Thyroid gland (tissue), 4 donors: Measurements from ENCODE around the gene BCO2.

Experiments
- CTCF ChIP-seq, 6 experiments: fragments of 200-600 bp in 3 of 6; fragments of 450-650 bp in 3 of 6; sonication (generic) in 3 of 6; IDR thresholded peaks; one replicate each; pipeline ENCODE4 v1.5.1; 2016 to 2019; ENCODE audit warnings: antibody characterized with exemption in 6 of 6, mild to moderate bottlenecking in 2 of 6, inconsistent platforms in 1 of 6, moderate library complexity in 1 of 6
- POLR2A ChIP-seq, 2 donors: fragments of 450-650 bp; IDR thresholded peaks; one replicate each; pipeline ENCODE4 v1.6.1; 2017; ENCODE audit warnings: antibody characterized with exemption in 2 of 2, mild to moderate bottlenecking in 2 of 2, moderate library complexity in 1 of 2

- TF ChIP-seq CTCF (IDR thresholded peaks at IDR 0.05) (no peak), POLR2A (IDR thresholded peaks at IDR 0.05) (no peak)
Observed at GRCh38 chr11:112213753-112214152, 38.4 kb downstream of the BCO2 start.
